ENCODE results near the gene LTBP1. TPM values are rescaled to one million over a fixed set of nuclear protein-coding genes. Genes with fewer than 3 reads are reported as not detected.

LTBP1 gene
- total and polyA plus RNA-seq, 2 donors (not counting 1 experiment from before 2014, with no cell fraction given) = 0.69 TPM; not detected in 1

DNA sequence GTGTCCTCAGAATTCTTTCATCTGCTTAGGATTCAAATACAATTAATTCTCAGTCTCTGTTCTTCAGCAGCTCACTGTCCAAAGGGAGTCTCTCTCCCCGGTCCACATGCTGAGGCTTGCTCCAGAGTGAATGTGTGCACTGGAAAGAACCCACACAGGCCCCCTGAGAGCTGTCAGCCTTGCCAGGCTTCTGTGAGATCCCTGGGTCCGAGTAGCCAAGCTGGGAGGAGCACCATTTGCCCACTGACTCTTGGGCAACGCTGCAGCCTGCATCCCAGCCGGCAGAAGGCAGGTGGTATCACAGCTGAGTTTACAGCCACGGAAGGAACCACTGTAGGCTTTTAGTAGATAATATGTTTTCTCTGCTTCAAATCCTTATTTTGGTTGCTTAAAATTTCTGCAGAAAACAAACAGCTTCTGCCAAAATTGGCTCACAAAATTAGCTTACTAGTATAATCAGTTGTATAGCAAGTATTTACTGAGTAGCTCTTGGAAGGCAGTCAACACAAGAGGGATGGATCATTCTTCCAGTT lies 21.4 kb upstream of the LTBP1 start:
- H3K79me2 ChIP-seq (ENCODE audit: control insufficient read depth, insufficient read depth, low read length) = no peaks in the 10 kb centered on the region
- H3K9me3 ChIP-seq (ENCODE audit: control extremely low read depth in 1 of 3, control insufficient read depth in 2 of 3, insufficient read depth in 1 of 3, low read length in 2 of 3) = no peaks in the 10 kb centered on the region
- no peak overlapping the region for H3K9ac ChIP-seq (ENCODE audit: low read length)
- TF ChIP-seq, protein P1, sequence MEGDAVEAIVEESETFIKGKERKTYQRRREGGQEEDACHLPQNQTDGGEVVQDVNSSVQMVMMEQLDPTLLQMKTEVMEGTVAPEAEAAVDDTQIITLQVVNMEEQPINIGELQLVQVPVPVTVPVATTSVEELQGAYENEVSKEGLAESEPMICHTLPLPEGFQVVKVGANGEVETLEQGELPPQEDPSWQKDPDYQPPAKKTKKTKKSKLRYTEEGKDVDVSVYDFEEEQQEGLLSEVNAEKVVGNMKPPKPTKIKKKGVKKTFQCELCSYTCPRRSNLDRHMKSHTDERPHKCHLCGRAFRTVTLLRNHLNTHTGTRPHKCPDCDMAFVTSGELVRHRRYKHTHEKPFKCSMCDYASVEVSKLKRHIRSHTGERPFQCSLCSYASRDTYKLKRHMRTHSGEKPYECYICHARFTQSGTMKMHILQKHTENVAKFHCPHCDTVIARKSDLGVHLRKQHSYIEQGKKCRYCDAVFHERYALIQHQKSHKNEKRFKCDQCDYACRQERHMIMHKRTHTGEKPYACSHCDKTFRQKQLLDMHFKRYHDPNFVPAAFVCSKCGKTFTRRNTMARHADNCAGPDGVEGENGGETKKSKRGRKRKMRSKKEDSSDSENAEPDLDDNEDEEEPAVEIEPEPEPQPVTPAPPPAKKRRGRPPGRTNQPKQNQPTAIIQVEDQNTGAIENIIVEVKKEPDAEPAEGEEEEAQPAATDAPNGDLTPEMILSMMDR (IDR thresholded peaks at IDR 0.05) = no peak
- no peak for TF ChIP-seq EZH2 (IDR thresholded peaks at IDR 0.05; ENCODE audit: borderline replicate concordance, insufficient read depth, low read depth, low read length, poor library complexity, severe bottlenecking)
- H3K9me3 Mint-ChIP-seq (ENCODE audit: insufficient read depth) = no peaks in the 10 kb centered on the region
- POLR2A ChIA-PET = no interaction called here
- no peak overlapping the region for H3K27ac ChIP-seq (ENCODE audit: low read length in 2 of 2)
- H3K27ac Mint-ChIP-seq = no peak overlapping the region
- H3K4me1 Mint-ChIP-seq = no peaks in the 10 kb centered on the region
- 83% methylated on average over 3 of the region's 5 CpGs for WGBS (ENCODE audit: insufficient coverage)
- peaks cover 38% of the 10 kb centered on the region for H3K27me3 Mint-ChIP-seq
- H3K4me3 Mint-ChIP-seq = no peak overlapping the region
- ATAC-seq (ENCODE audit: low read depth) (no peak), DNase-seq (no peak)
- intact Hi-C loops (cut with micrococcal nuclease) = no loop called here
- no peaks in the 10 kb centered on the region for H4K20me1 ChIP-seq (ENCODE audit: control insufficient read depth, insufficient read depth, low read length, poor library complexity, severe bottlenecking)
- H3K4me3 ChIP-seq (ENCODE audit: control extremely low read depth in 1 of 5, extremely low read depth in 1 of 5, insufficient read depth in 1 of 5, low read depth in 2 of 5, low read length in 4 of 5) = no peak overlapping the region
- no peaks in the 10 kb centered on the region for H3K4me1 ChIP-seq (ENCODE audit: control insufficient read depth in 2 of 2, insufficient read depth in 2 of 2, low read length in 2 of 2)
- H3K36me3 ChIP-seq (replicated peaks in 1 of 2; ENCODE audit: control extremely low read depth in 1 of 2, control insufficient read depth in 1 of 2, extremely low read depth in 1 of 2, insufficient read depth in 2 of 2, low read length in 1 of 2) = no peaks in the 10 kb centered on the region
- H2AFZ ChIP-seq (ENCODE audit: insufficient read depth, low read depth, low read length, poor library complexity, severe bottlenecking) = no peak overlapping the region
- peaks cover 0 to 6% (median 0%) of the 10 kb centered on the region in 4 experiments for H3K27me3 ChIP-seq (replicated peaks in 1 of 4; ENCODE audit: control extremely low read depth in 1 of 4, control insufficient read depth in 3 of 4, insufficient read depth in 4 of 4, low read length in 3 of 4)
- CTCF ChIA-PET = no interaction called here
- H3K4me2 ChIP-seq (replicated peaks; ENCODE audit: low read depth, low read length, poor library complexity, severe bottlenecking) = no peak overlapping the region

DNA sequence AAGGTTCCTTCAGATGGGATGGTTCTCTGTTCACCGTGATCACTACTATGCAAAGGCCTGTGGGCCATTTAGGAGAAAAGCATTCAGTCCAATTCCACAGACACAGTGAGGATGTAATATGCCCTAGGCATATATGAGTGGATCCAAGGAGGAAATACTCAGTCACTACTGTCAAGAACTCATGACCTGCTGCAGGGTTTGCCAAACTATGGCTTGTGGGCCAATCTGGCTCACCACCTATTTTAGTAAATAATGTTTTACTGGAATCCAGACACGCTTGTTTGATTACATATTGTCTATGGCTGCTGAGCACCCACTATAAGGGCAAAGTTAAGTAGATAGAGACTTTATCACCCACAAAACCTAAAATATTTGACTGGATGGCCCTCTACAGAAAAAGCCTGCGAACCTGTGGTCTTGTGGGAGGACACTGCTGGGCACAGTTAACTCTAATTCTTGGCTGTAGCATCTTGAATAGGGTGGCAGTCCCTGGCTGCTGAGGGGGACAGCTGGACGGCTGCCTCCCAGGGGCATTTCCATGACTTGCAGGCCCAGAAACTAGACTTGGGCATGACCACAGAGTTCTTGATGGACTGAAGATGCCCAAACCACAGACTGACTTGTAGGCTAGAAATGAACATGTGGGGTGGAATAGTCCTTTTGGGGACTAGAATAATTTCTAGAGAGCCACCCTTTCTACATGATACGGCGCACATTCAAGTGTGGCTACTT lies 20.6 kb upstream of the LTBP1 start:
- ChIA-PET CTCF (no interaction called here), POLR2A (no interaction called here)
- 91% methylated on average over 4 of the region's 6 CpGs for WGBS (ENCODE audit: insufficient coverage)
- Mint-ChIP-seq H3K4me3 (no peak overlapping the region), H3K9me3 (ENCODE audit: insufficient read depth) (no peaks in the 10 kb centered on the region), H3K27me3 (peaks cover 35% of the 10 kb centered on the region), H3K27ac (no peak overlapping the region), H3K4me1 (no peaks in the 10 kb centered on the region)
- H3K9ac ChIP-seq (ENCODE audit: low read length) = no peak overlapping the region
- no peaks in the 10 kb centered on the region for H4K20me1 ChIP-seq (ENCODE audit: control insufficient read depth, insufficient read depth, low read length, poor library complexity, severe bottlenecking)
- no peaks in the 10 kb centered on the region for H3K36me3 ChIP-seq (replicated peaks in 1 of 2; ENCODE audit: control extremely low read depth in 1 of 2, control insufficient read depth in 1 of 2, extremely low read depth in 1 of 2, insufficient read depth in 2 of 2, low read length in 1 of 2)
- TF ChIP-seq EZH2 (IDR thresholded peaks at IDR 0.05; ENCODE audit: borderline replicate concordance, insufficient read depth, low read depth, low read length, poor library complexity, severe bottlenecking) = no peak
- TF ChIP-seq, protein P1 (IDR thresholded peaks at IDR 0.05) = no peak
- ATAC-seq (ENCODE audit: low read depth) = no peak
- no peak overlapping the region for H3K4me2 ChIP-seq (replicated peaks; ENCODE audit: low read depth, low read length, poor library complexity, severe bottlenecking)
- no peaks in the 10 kb centered on the region for H3K79me2 ChIP-seq (ENCODE audit: control insufficient read depth, insufficient read depth, low read length)
- no peak overlapping the region for H3K27ac ChIP-seq (ENCODE audit: low read length in 2 of 2)
- no peak overlapping the region for H3K4me3 ChIP-seq (ENCODE audit: control extremely low read depth in 1 of 5, extremely low read depth in 1 of 5, insufficient read depth in 1 of 5, low read depth in 2 of 5, low read length in 4 of 5)
- H2AFZ ChIP-seq (ENCODE audit: insufficient read depth, low read depth, low read length, poor library complexity, severe bottlenecking) = no peak overlapping the region
- H3K27me3 ChIP-seq (replicated peaks in 1 of 4; ENCODE audit: control extremely low read depth in 1 of 4, control insufficient read depth in 3 of 4, insufficient read depth in 4 of 4, low read length in 3 of 4) = peaks cover 0 to 6% (median 0%) of the 10 kb centered on the region in 4 experiments
- intact Hi-C loops (cut with micrococcal nuclease) = no loop called here
- H3K9me3 ChIP-seq (ENCODE audit: control extremely low read depth in 1 of 3, control insufficient read depth in 2 of 3, insufficient read depth in 1 of 3, low read length in 2 of 3) = no peaks in the 10 kb centered on the region
- no peak for DNase-seq
- no peaks in the 10 kb centered on the region for H3K4me1 ChIP-seq (ENCODE audit: control insufficient read depth in 2 of 2, insufficient read depth in 2 of 2, low read length in 2 of 2)
